Measurements from ENCODE around the gene EMCN.

GRCh38 chr4:100386270-100386669 is 131.6 kb downstream of the EMCN start:
- TF ChIP-seq POLR2A (IDR thresholded peaks at IDR 0.05) (no peak), CTCF (IDR thresholded peaks at IDR 0.05) (no peak)
